Mesothelial cell of epicardium (in vitro differentiated cells): ENCODE results near the gene MARK3. TPM values are rescaled to one million over a fixed set of nuclear protein-coding genes. Genes with fewer than 3 reads are reported as not detected.
"Not testable (repeated sequence)": the region's sequence is repeated elsewhere in the genome, so short reads cannot be mapped to it uniquely, and the experiment has no call there.

Experiments used
- DNase-seq, 2 experiments: peaks; one replicate each; pipeline ENCODE4 v3.0.0; 2021; ENCODE audit warnings: low spot score in 2 of 2; ENCODE audit not compliant: unreplicated experiment in 2 of 2
- H3K27ac Mint-ChIP-seq: 2 replicates; pipeline ENCODE4 v1.8.0; 2021; ENCODE audit warnings: mixed read lengths
- H3K27me3 Mint-ChIP-seq: 2 replicates; pipeline ENCODE4 v1.8.0; 2021; ENCODE audit warnings: low read depth, mixed read lengths
- H3K36me3 Mint-ChIP-seq: 2 replicates; pipeline ENCODE4 v1.8.0; 2021; ENCODE audit warnings: mixed read lengths
- H3K4me1 Mint-ChIP-seq: 2 replicates; pipeline ENCODE4 v1.8.0; 2021; ENCODE audit warnings: mixed read lengths
- H3K4me3 Mint-ChIP-seq: 2 replicates; pipeline ENCODE4 v1.8.0; 2021; ENCODE audit warnings: mild to moderate bottlenecking, moderate library complexity, mixed read lengths
- H3K9me3 Mint-ChIP-seq: 2 replicates; pipeline ENCODE4 v1.8.0; 2021; ENCODE audit warnings: mixed read lengths
- CTCF ChIP-seq: fragments of 200-600 bp; sonication (generic); IDR thresholded peaks from one replicate; pipeline ENCODE4 v1.5.0; 2021; ENCODE audit warnings: antibody characterized with exemption; ENCODE audit not compliant: unreplicated experiment
- total RNA-seq: library from RNA; stranded (reverse); gene quantifications from 3 replicates; pipeline ENCODE4 v1.2.1, GENCODE V29; 2021

MARK3 gene
- total RNA-seq, 1 donor from 2014 or later: 125 TPM

DNA sequence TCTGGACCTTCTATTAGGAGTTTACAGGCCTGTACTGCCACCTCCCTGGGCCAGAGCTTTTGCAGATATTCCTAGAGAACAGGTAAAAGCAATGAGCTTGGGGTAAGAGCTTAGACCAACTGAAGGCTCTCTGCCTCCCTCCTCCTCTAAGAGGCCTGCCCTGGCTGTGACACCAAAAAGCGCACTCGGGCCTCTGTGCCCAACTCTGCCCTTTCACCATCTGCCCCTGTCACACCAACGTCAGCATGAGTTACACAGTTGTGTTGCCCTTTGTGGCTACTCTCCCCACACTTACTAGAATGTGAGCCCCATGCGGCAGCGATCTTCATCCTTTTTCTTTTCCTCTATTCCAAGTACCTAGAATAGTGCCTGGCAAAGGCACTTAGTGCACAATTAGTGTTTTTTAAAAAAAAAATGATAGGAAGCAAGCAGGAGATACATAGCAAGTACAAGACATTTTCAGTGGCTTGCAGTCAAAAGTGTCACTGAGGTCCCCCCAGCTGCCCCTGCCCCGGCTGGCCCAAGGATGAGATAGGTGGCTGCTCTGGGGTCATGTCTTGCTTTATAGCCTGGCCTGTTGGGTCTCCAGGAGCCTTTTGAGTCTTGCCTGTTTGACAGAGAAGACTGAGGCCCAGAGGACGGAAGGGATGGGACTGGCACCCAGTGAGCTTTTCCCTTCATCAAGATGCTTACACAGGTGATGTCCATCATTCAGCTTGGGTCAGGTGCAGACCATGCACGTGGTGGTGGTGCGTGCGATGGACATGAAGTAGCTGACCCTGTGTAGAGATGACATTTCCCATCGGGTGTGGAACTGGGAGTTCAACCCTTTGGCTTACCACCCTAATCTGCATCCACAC lies 124.9 kb downstream of the MARK3 start:
- Mint-ChIP-seq H3K4me1 (peaks cover 3% of the 10 kb centered on the region), H3K27me3 (no peaks in the 10 kb centered on the region), H3K27ac (no peak overlapping the region), H3K9me3 (no peaks in the 10 kb centered on the region), H3K36me3 (peaks cover 21% of the 10 kb centered on the region), H3K4me3 (no peak overlapping the region)
- DNase-seq: no peak
- TF ChIP-seq CTCF: no peak

- Mint-ChIP-seq H3K36me3 (peaks cover 17% of the 10 kb centered on the region), H3K27me3 (no peaks in the 10 kb centered on the region), H3K27ac (no peak overlapping the region), H3K4me3 (no peak overlapping the region), H3K4me1 (peaks cover 3% of the 10 kb centered on the region), H3K9me3 (no peaks in the 10 kb centered on the region)
- DNase-seq: no peak
- no peak for TF ChIP-seq CTCF
These were observed 125.8 kb downstream of the MARK3 start for GRCh38 chr14:103510724-103511693.

GRCh38 chr14:103512180-103512579 lies 127.0 kb downstream of the MARK3 start:
- not testable (repeated sequence) for H3K4me3 Mint-ChIP-seq, H3K4me1 Mint-ChIP-seq, H3K27ac Mint-ChIP-seq, H3K27me3 Mint-ChIP-seq, DNase-seq, H3K9me3 Mint-ChIP-seq
- H3K36me3 Mint-ChIP-seq: peaks cover 14% of the 10 kb centered on the region

- H3K4me3 Mint-ChIP-seq: no peak overlapping the region
- H3K27me3 Mint-ChIP-seq: no peaks in the 10 kb centered on the region
- H3K4me1 Mint-ChIP-seq: peaks cover 10% of the 10 kb centered on the region
- no peak for TF ChIP-seq CTCF
- no peak for DNase-seq
- peak overlapping the region; percentile 43 for H3K27ac Mint-ChIP-seq
- no peaks in the 10 kb centered on the region for H3K9me3 Mint-ChIP-seq
- H3K36me3 Mint-ChIP-seq: peaks cover 10% of the 10 kb centered on the region
These were observed 127.7 kb downstream of the MARK3 start for GRCh38 chr14:103512701-103513611.

- Mint-ChIP-seq H3K4me3 (no peak overlapping the region), H3K27ac (no peak overlapping the region), H3K4me1 (peaks cover 18% of the 10 kb centered on the region)
These were observed 129.6 kb downstream of the MARK3 start for GRCh38 chr14:103514596-103515421.

More at GRCh38 chr14:103514596-103515421, 129.6 kb downstream of the MARK3 start:
- peaks cover 5% of the 10 kb centered on the region for H3K27me3 Mint-ChIP-seq
- DNase-seq: no peak
- H3K36me3 Mint-ChIP-seq: peaks cover 8% of the 10 kb centered on the region
- H3K9me3 Mint-ChIP-seq: no peaks in the 10 kb centered on the region
- TF ChIP-seq CTCF: no peak
